Raji (cell line): Measurements from ENCODE around the gene SHFL.

Source experiments
- POLR2A ChIP-seq: IDR thresholded peaks from 2 replicates; pipeline ENCODE4 v1.6.1; 2011; ENCODE audit warnings: low read depth, low read length, control low read depth; ENCODE audit not compliant: insufficient read depth

Gene SHFL

GRCh38 chr19:10112037-10112761, 26.1 kb downstream of the SHFL start:
- TF ChIP-seq POLR2A = no peak

- peak; percentile 58; the same call in 1 of the 2 replicates for TF ChIP-seq POLR2A
Measured at GRCh38 chr19:10112895-10113591, 26.9 kb downstream of the SHFL start.

GRCh38 chr19:10113592-10113963, 27.5 kb downstream of the SHFL start:
- peak; percentile 47; the same call in 1 of the 2 replicates for TF ChIP-seq POLR2A

- no peak for TF ChIP-seq POLR2A
Measured at GRCh38 chr19:10113964-10114650, 28.0 kb downstream of the SHFL start.

- TF ChIP-seq POLR2A = no peak; the same call in 1 of the 2 replicates
Measured at GRCh38 chr19:10114651-10115391, 28.7 kb downstream of the SHFL start.

GRCh38 chr19:10115392-10116084, 29.4 kb downstream of the SHFL start:
- peak; percentile 53 for TF ChIP-seq POLR2A

- no peak for TF ChIP-seq POLR2A
Measured at GRCh38 chr19:10116085-10116865, 30.2 kb downstream of the SHFL start.

- no peak for TF ChIP-seq POLR2A
Measured at GRCh38 chr19:10116866-10117616, 30.9 kb downstream of the SHFL start.

GRCh38 chr19:10118960-10119359, 32.8 kb downstream of the SHFL start:
- no peak for TF ChIP-seq POLR2A

GRCh38 chr19:10120538-10121189, 34.5 kb downstream of the SHFL start:
- TF ChIP-seq POLR2A = no peak

GRCh38 chr19:10122045-10122444, 35.9 kb downstream of the SHFL start:
- TF ChIP-seq POLR2A = no peak

GRCh38 chr19:10124429-10124828, 38.3 kb downstream of the SHFL start:
- no peak for TF ChIP-seq POLR2A

GRCh38 chr19:10126213-10126639, 40.1 kb downstream of the SHFL start:
- TF ChIP-seq POLR2A = no peak
